ENCODE data around the gene C16orf78. TPM values are rescaled to one million over a fixed set of nuclear protein-coding genes. Genes with fewer than 3 reads are reported as not detected.
A peak's percentile ranks its signal among the peaks of the same experiment; 100 is the strongest.

C16orf78 gene
- total RNA-seq, 4 donors from 2014 or later = not detected

DNA sequence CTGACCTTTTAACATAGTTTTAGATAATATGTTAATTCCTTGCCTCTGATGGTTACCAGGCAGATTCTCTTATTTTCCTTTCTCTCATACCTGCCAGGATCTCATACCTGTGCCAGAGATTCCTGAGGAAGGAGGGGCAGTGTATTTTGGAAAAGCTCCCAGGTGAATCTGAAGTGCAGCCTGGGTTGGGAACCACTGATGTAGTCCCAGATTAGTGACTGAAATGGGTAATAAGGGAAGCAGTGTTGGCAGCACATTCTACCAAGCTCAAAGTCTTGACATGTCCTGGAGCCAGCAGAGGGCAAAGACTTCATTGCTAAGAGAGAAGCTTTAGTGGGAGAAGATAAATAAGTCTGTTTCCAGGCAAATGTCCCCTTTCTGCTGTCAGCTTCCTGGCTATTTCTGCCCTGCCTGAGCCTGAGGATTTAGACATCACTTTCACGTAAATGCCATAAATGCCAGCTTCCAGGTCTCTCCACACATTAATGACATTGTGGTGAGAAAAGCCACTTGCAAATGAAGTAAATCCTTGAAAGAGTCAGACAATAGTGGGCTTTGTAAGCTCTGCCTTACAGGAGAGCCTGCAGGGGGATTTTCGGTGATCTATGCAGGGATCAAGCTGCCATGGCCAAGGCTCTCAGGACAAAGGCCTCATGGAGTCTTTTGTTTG is 40.9 kb upstream of the C16orf78 start:
- 60 to 61% methylated on average over 2 of the region's 2 CpGs for whole genome bisulfite sequencing, 2 donors
- peak; percentile 59 to 69 for DNase-seq
- Histone ChIP-seq H3K27me3 (no peaks in the 10 kb centered on the region), H3K36me3 (no peaks in the 10 kb centered on the region), H3K9me3 (no peaks in the 10 kb centered on the region), H3K27ac (peak overlapping the region in 1 of 3 donors; percentile 25), H3K4me1 (peaks cover 21 to 26% of the 10 kb centered on the region in 2 donors), H3K4me3 (replicated peaks in 1 of 3) (no peak overlapping the region)
- intact Hi-C loops (cut with DNase I) = no loop called here
- TF ChIP-seq POLR2A (IDR thresholded peaks at IDR 0.05) = no peak
- TF ChIP-seq CTCF (IDR thresholded peaks at IDR 0.05) = no peak

GRCh38 chr16:49333259-49333597 is 40.4 kb upstream of the C16orf78 start:
- Histone ChIP-seq H3K27ac (peak overlapping the region in 1 of 3 donors; percentile 25), H3K36me3 (no peaks in the 10 kb centered on the region), H3K9me3 (no peaks in the 10 kb centered on the region), H3K27me3 (no peaks in the 10 kb centered on the region), H3K4me1 (peaks cover 21 to 26% of the 10 kb centered on the region in 2 donors), H3K4me3 (replicated peaks in 1 of 3) (no peak overlapping the region)
- 69 to 88% methylated on average over 3 to 7 of the region's 7 CpGs for WGBS, 2 donors
- DNase-seq = no peak
- TF ChIP-seq CTCF (IDR thresholded peaks at IDR 0.05) (no peak), POLR2A (IDR thresholded peaks at IDR 0.05) (no peak)
- intact Hi-C loops (cut with DNase I) = no loop called here

DNA sequence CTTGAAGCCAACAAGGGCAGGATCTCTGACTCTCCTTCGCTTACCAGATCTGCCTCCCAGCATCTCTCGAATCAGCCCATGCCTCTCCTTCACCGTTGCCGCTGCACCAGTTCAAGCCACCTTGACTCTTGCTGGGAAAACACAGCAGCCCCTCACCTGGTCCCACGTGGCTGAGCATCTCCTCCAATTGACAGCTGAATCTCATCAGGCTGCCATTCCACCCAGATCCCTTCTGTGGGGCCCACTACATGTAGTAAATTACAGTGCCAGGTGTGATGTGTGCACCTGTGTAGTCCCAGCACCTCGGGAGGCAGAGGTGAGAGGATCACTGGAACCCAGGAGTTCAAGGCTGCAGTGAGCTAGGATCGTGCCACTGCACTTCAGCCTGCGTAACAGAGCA is 37.8 kb upstream of the C16orf78 start:
- H3K27ac ChIP-seq = no peak overlapping the region
- H3K4me1 ChIP-seq = peaks cover 14 to 16% of the 10 kb centered on the region in 2 donors
- H3K27me3 ChIP-seq = no peaks in the 10 kb centered on the region
- TF ChIP-seq CTCF (IDR thresholded peaks at IDR 0.05) (no peak), POLR2A (IDR thresholded peaks at IDR 0.05) (no peak)
- H3K36me3 ChIP-seq = no peaks in the 10 kb centered on the region
- no peaks in the 10 kb centered on the region for H3K9me3 ChIP-seq
- H3K4me3 ChIP-seq (replicated peaks in 1 of 3) = no peak overlapping the region
- DNase-seq = no peak
- intact Hi-C loops (cut with DNase I) = no loop called here
- 70 to 73% methylated on average over 8 of the region's 8 CpGs for WGBS, 2 donors

DNA sequence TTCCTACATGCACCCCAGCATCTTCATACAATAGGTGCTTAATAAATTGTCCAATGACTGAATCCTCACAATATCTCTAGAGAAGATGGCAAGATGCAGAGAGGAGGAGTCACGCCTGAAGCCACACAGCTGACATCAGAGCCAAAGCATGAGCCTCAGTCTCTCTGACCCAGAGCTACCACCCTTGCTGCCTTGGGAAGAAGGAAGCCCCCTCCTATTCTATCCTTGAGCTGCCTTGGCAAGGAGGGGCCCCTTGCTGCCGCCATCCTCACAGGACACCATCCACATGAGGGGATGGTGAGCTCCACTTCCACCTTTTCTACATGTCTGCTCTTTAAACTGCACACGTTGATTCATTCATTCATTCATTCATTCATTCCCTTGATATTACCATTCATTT is 37.0 kb upstream of the C16orf78 start:
- no peaks in the 10 kb centered on the region for H3K27me3 ChIP-seq
- no peak overlapping the region for H3K27ac ChIP-seq
- WGBS, 2 donors = 86 to 88% methylated on average over 3 of the region's 3 CpGs
- H3K36me3 ChIP-seq = no peaks in the 10 kb centered on the region
- intact Hi-C loops (cut with DNase I) = no loop called here
- TF ChIP-seq POLR2A (IDR thresholded peaks at IDR 0.05) (no peak), CTCF (IDR thresholded peaks at IDR 0.05) (no peak)
- H3K4me3 ChIP-seq (replicated peaks in 1 of 3) = no peak overlapping the region
- no peaks in the 10 kb centered on the region for H3K9me3 ChIP-seq
- DNase-seq = no peak
- H3K4me1 ChIP-seq = peaks cover 14 to 16% of the 10 kb centered on the region in 2 donors

- Histone ChIP-seq H3K27me3 (no peaks in the 10 kb centered on the region), H3K36me3 (no peaks in the 10 kb centered on the region), H3K9me3 (no peaks in the 10 kb centered on the region), H3K4me3 (replicated peaks in 1 of 3) (no peak overlapping the region), H3K4me1 (peaks cover 6% of the 10 kb centered on the region in 2 donors), H3K27ac (no peak overlapping the region)
- intact Hi-C loops (cut with DNase I) = no loop called here
- no peak for DNase-seq
- TF ChIP-seq POLR2A (IDR thresholded peaks at IDR 0.05) (no peak), CTCF (IDR thresholded peaks at IDR 0.05) (no peak)
- 41 to 52% methylated on average over 6 of the region's 6 CpGs for WGBS, 2 donors
Measured at GRCh38 chr16:49337814-49338350, 35.7 kb upstream of the C16orf78 start.
